GM12878 (cell line): ENCODE results near the gene MLEC. TPM values are rescaled to one million over a fixed set of nuclear protein-coding genes. Genes with fewer than 3 reads are reported as not detected.

Experiments used
- EGR1 ChIP-seq, 2 experiments: IDR thresholded peaks; 1 replicate in 1 of 2; 2 replicates in 1 of 2; pipeline ENCODE4 v1.6.1; 2011 to 2012; ENCODE audit warnings: low read depth in 2 of 2, low read length in 2 of 2, borderline replicate concordance in 1 of 2, mild to moderate bottlenecking in 1 of 2, moderate library complexity in 1 of 2
- ETV6 ChIP-seq, 2 experiments: fragments of 450-650 bp in 1 of 2; IDR thresholded peaks in 1 of 2; conservative IDR thresholded peaks in 1 of 2; 2 replicates each; pipeline ENCODE4 v1.6.1; 2014; ENCODE audit warnings: antibody characterized with exemption in 1 of 2, borderline replicate concordance in 1 of 2, low read depth in 1 of 2, mild to moderate bottlenecking in 1 of 2, moderate library complexity in 1 of 2
- HCFC1 ChIP-seq: fragments of 150-350 bp; IDR thresholded peaks from 2 replicates; pipeline ENCODE4 v1.6.1; 2014; ENCODE audit warnings: low read length
- KLF5 ChIP-seq: fragments of 450-650 bp; IDR thresholded peaks from 2 replicates; pipeline ENCODE4 v1.6.1; 2014; ENCODE audit warnings: mild to moderate bottlenecking; ENCODE audit not compliant: partially characterized antibody
- LARP7 ChIP-seq: fragments of 450-650 bp; IDR thresholded peaks from 2 replicates; pipeline ENCODE4 v1.6.1; 2017; ENCODE audit warnings: mild to moderate bottlenecking
- MTA3 ChIP-seq: IDR thresholded peaks from 2 replicates; pipeline ENCODE4 v1.6.1; 2012; ENCODE audit warnings: low read length, inconsistent platforms, borderline replicate concordance
- NFIC ChIP-seq: IDR thresholded peaks from 2 replicates; pipeline ENCODE4 v1.6.1; 2012; ENCODE audit warnings: low read depth, mild to moderate bottlenecking, inconsistent platforms, low read length, moderate library complexity
- NFXL1 ChIP-seq: fragments of 450-650 bp; IDR thresholded peaks from 2 replicates; pipeline ENCODE4 v1.6.1; 2017; ENCODE audit warnings: antibody characterized with exemption, mild to moderate bottlenecking, borderline replicate concordance
- PAX5 ChIP-seq: IDR thresholded peaks from 2 replicates; pipeline ENCODE4 v1.6.1; 2011; ENCODE audit warnings: low read depth, low read length, borderline replicate concordance
- RCOR1 ChIP-seq: conservative IDR thresholded peaks from 2 replicates; pipeline ENCODE4 v1.6.1; 2012; ENCODE audit warnings: low read depth, low read length, improper control_type of control experiment
- RELA ChIP-seq: fragments of 450-650 bp; IDR thresholded peaks from 2 replicates; pipeline ENCODE4 v1.8.0; 2014; ENCODE audit warnings: borderline replicate concordance; ENCODE audit not compliant: partially characterized antibody
- RUNX3 ChIP-seq: IDR thresholded peaks from 2 replicates; pipeline ENCODE4 v1.6.1; 2012; ENCODE audit warnings: low read length, inconsistent platforms
- SIN3A ChIP-seq: IDR thresholded peaks from 2 replicates; pipeline ENCODE4 v1.6.1; 2012; ENCODE audit warnings: low read depth, low read length, improper control_type of control experiment
- SIX5 ChIP-seq: IDR thresholded peaks from 2 replicates; pipeline ENCODE4 v1.6.1; 2011; ENCODE audit warnings: mild to moderate bottlenecking, low read depth, low read length, moderate library complexity; ENCODE audit not compliant: severe bottlenecking
- TCF7 ChIP-seq: IDR thresholded peaks from 2 replicates; pipeline ENCODE4 v1.6.1; 2014; ENCODE audit warnings: antibody characterized with exemption, borderline replicate concordance
- ZBED1 ChIP-seq: IDR thresholded peaks from 2 replicates; pipeline ENCODE4 v1.6.1; 2016; ENCODE audit warnings: borderline replicate concordance
- ZNF207 ChIP-seq: fragments of 450-650 bp; IDR thresholded peaks from 2 replicates; pipeline ENCODE4 v1.6.1; 2014; ENCODE audit warnings: antibody characterized with exemption, mild to moderate bottlenecking, borderline replicate concordance
- ZNF217 ChIP-seq: fragments of 450-650 bp; IDR thresholded peaks from 2 replicates; pipeline ENCODE4 v1.6.1; 2017; ENCODE audit warnings: antibody characterized with exemption, mild to moderate bottlenecking
- ZNF274 ChIP-seq: IDR thresholded peaks from one replicate; pipeline ENCODE4 v1.8.0; 2011; ENCODE audit not compliant: insufficient read length, insufficient read depth
- polyA plus RNA-seq, 11 experiments: library from polyadenylated mRNA; depleted of rRNA in 4 of 11; unstranded in 6 of 11; stranded (reverse) in 5 of 11; fragments of >200 nt; fragmentation: Nextera tagmentation in 4 of 11; fragmentation: Illumina TruSeq in 1 of 11; extraction: Ambion mirVana in 4 of 11; extraction: Trizol in 1 of 11; gene quantifications; 1 replicate in 1 of 11; 2 replicates in 10 of 11; pipeline versions ENCODE4 v1.2.1 to v1.2.3, GENCODE V29; 2011 to 2016; ENCODE audit warnings: inconsistent platforms in 2 of 11, missing spikeins in 2 of 11, low read depth in 1 of 11
- total RNA-seq, 4 experiments: library from RNA; depleted of rRNA in 3 of 4; stranded (reverse); fragments of >200 nt in 3 of 4; fragmentation: Illumina TruSeq in 1 of 4; extraction: Trizol in 1 of 4; gene quantifications; 2 replicates each; pipeline versions ENCODE4 v1.2.1 to v1.2.3, GENCODE V29; 2013 to 2021
- TF ChIP-seq, protein P1 (sequence below): fragments of 150-350 bp; IDR thresholded peaks from 2 replicates; pipeline ENCODE4 v1.6.1; 2014; ENCODE audit warnings: mild to moderate bottlenecking, low read depth, low read length
- TF ChIP-seq, protein P2 (sequence below): fragments of 450-650 bp; IDR thresholded peaks from 2 replicates; pipeline ENCODE4 v1.6.1; 2017; ENCODE audit warnings: borderline replicate concordance
- TF ChIP-seq, protein P3 (sequence below): IDR thresholded peaks from 2 replicates; pipeline ENCODE4 v1.6.1; 2011; ENCODE audit warnings: low read depth, low read length, improper control_type of control experiment, borderline replicate concordance
- TF ChIP-seq, protein P4 (sequence below): IDR thresholded peaks from 2 replicates; pipeline ENCODE4 v1.6.1; 2012; ENCODE audit warnings: mild to moderate bottlenecking, low read depth, low read length

Gene MLEC
- total and polyA plus RNA-seq, 10 of the 15 experiments (the other 5 are each of a cell fraction or from before 2014, with no cell fraction given): 26.7 to 172 (median 103) TPM

DNA sequence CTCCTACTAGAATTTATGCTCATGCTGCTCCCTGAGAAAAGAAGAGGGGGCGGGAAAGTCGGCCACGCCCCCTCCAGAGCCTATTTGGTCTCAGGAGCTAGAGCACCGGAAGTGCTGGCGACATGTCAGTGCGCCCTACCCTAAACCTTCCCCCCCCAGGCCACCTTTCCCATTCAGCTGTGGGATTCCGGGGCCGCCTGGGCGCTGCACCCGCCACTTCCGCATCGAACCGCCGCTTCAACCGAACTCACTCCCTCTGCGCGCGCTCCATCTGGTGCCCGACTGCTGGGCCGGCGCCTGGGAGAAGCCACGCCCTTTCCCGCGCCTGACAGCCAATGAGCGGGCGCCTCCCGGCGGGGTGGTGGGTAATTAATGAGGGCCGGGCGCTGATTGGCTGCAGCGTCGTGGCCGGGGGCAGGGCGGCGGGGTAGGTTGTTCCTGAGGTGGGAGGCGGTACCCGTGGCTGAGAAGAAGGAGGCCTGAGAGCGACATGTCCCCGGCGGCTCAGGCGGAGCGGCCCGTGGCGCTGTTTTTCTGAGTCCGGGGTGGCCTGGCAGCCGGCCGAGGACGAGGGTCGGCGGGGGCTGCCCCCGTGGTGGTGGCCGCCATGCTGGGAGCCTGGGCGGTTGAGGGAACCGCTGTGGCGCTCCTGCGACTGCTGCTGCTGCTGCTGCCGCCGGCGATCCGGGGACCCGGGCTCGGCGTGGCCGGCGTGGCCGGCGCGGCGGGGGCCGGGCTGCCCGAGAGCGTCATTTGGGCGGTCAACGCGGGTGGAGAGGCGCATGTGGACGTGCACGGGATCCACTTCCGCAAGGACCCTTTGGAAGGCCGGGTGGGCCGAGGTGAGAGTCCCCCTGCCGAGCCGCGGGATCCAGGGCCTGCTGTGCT, at the start of gene MLEC (continued):
- TF ChIP-seq, protein P1, sequence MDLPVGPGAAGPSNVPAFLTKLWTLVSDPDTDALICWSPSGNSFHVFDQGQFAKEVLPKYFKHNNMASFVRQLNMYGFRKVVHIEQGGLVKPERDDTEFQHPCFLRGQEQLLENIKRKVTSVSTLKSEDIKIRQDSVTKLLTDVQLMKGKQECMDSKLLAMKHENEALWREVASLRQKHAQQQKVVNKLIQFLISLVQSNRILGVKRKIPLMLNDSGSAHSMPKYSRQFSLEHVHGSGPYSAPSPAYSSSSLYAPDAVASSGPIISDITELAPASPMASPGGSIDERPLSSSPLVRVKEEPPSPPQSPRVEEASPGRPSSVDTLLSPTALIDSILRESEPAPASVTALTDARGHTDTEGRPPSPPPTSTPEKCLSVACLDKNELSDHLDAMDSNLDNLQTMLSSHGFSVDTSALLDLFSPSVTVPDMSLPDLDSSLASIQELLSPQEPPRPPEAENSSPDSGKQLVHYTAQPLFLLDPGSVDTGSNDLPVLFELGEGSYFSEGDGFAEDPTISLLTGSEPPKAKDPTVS: no peak
- TF ChIP-seq ETV6 (conservative IDR thresholded peaks at IDR 0.05 in 1 of 2, IDR thresholded peaks at IDR 0.05 in 1 of 2; ENCODE audit: borderline replicate concordance in 1 of 2, low read depth in 1 of 2) (peak in 1 of 2 experiments; percentile 75; a peak in 1 of 4 replicates), PAX5 (0 out of 2 replicates have a peak, but pooled peaks have one; percentile 17), SIX5 (peak; percentile 60), LARP7 (peak; percentile 76), ZBED1 (peak; percentile 75; the same call in 1 of the 2 replicates), NFIC (no peak; the same call in 1 of the 2 replicates), RCOR1 (peak; percentile 49), MTA3 (no peak), SIN3A (peak; percentile 93), RUNX3 (peak; percentile 91), TCF7 (peak; percentile 38; the same call in 1 of the 2 replicates), ZNF217 (no peak), HCFC1 (peak; percentile 86), EGR1 (IDR thresholded peaks at IDR 0.05; ENCODE audit: borderline replicate concordance in 1 of 2, low read depth in 2 of 2, low read length in 2 of 2) (peak; percentile 19 to 62), RELA (peak; percentile 93), KLF5 (peak; percentile 94), ZNF207 (peak; percentile 93; the same call in 1 of the 2 replicates), ZNF274 (no peak), NFXL1 (no peak)
- TF ChIP-seq, protein P2, sequence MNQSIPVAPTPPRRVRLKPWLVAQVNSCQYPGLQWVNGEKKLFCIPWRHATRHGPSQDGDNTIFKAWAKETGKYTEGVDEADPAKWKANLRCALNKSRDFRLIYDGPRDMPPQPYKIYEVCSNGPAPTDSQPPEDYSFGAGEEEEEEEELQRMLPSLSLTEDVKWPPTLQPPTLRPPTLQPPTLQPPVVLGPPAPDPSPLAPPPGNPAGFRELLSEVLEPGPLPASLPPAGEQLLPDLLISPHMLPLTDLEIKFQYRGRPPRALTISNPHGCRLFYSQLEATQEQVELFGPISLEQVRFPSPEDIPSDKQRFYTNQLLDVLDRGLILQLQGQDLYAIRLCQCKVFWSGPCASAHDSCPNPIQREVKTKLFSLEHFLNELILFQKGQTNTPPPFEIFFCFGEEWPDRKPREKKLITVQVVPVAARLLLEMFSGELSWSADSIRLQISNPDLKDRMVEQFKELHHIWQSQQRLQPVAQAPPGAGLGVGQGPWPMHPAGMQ: peak; percentile 57; the same call in 1 of the 2 replicates
- TF ChIP-seq, protein P3, sequence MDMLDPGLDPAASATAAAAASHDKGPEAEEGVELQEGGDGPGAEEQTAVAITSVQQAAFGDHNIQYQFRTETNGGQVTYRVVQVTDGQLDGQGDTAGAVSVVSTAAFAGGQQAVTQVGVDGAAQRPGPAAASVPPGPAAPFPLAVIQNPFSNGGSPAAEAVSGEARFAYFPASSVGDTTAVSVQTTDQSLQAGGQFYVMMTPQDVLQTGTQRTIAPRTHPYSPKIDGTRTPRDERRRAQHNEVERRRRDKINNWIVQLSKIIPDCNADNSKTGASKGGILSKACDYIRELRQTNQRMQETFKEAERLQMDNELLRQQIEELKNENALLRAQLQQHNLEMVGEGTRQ: no peak
- TF ChIP-seq, protein P4, sequence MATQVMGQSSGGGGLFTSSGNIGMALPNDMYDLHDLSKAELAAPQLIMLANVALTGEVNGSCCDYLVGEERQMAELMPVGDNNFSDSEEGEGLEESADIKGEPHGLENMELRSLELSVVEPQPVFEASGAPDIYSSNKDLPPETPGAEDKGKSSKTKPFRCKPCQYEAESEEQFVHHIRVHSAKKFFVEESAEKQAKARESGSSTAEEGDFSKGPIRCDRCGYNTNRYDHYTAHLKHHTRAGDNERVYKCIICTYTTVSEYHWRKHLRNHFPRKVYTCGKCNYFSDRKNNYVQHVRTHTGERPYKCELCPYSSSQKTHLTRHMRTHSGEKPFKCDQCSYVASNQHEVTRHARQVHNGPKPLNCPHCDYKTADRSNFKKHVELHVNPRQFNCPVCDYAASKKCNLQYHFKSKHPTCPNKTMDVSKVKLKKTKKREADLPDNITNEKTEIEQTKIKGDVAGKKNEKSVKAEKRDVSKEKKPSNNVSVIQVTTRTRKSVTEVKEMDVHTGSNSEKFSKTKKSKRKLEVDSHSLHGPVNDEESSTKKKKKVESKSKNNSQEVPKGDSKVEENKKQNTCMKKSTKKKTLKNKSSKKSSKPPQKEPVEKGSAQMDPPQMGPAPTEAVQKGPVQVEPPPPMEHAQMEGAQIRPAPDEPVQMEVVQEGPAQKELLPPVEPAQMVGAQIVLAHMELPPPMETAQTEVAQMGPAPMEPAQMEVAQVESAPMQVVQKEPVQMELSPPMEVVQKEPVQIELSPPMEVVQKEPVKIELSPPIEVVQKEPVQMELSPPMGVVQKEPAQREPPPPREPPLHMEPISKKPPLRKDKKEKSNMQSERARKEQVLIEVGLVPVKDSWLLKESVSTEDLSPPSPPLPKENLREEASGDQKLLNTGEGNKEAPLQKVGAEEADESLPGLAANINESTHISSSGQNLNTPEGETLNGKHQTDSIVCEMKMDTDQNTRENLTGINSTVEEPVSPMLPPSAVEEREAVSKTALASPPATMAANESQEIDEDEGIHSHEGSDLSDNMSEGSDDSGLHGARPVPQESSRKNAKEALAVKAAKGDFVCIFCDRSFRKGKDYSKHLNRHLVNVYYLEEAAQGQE: no peak
